ENCODE results near the gene OR2M7.
"Not testable (repeated sequence)": the region's sequence is repeated elsewhere in the genome, so short reads cannot be mapped to it uniquely, and the experiment has no call there.

Gene OR2M7

GRCh38 chr1:248359415-248359814 is 35.0 kb upstream of the OR2M7 start:
- peaks cover 82% of the 10 kb centered on the region for H3K27me3 ChIP-seq (ENCODE audit: insufficient read depth, low read depth, severe bottlenecking)
- DNase-seq, result no peak
- H3K27ac ChIP-seq, result no peak overlapping the region
- H3K36me3 ChIP-seq, result no peaks in the 10 kb centered on the region
- peaks cover 1% of the 10 kb centered on the region for H3K9me3 ChIP-seq (ENCODE audit: severe bottlenecking)
- H3K4me3 ChIP-seq (ENCODE audit: low read depth, low read length), result no peak overlapping the region
- TF ChIP-seq CTCF (IDR thresholded peaks at IDR 0.05; ENCODE audit: low read depth, low read length), result no peak

- Histone ChIP-seq H3K4me3 (ENCODE audit: low read depth, low read length) (no peak within 1 kb of the TSS), H3K27ac (no peak within 1 kb of the TSS), H3K9me3 (ENCODE audit: severe bottlenecking) (no peaks in the 10 kb centered on the region), H3K36me3 (no peaks in the 10 kb centered on the region), H3K27me3 (ENCODE audit: insufficient read depth, low read depth, severe bottlenecking) (peaks cover 58% of the 10 kb centered on the region)
- no peak for DNase-seq
- TF ChIP-seq CTCF (IDR thresholded peaks at IDR 0.05; ENCODE audit: low read depth, low read length), result no peak
Observed at GRCh38 chr1:248348475-248348874, 24.1 kb upstream of the OR2M7 start, which contains the start of gene OR14C36. Gene OR14C36 (plus strand): TSS chr1:248348775. CDS start chr1:248348775, 0 bp downstream.

- no peaks in the 10 kb centered on the region for H3K9me3 ChIP-seq (ENCODE audit: severe bottlenecking)
- H3K27ac ChIP-seq, result no peak overlapping the region
- peaks cover 58% of the 10 kb centered on the region for H3K27me3 ChIP-seq (ENCODE audit: insufficient read depth, low read depth, severe bottlenecking)
- TF ChIP-seq CTCF (IDR thresholded peaks at IDR 0.05; ENCODE audit: low read depth, low read length), result no peak
- no peak for DNase-seq
- H3K36me3 ChIP-seq, result no peaks in the 10 kb centered on the region
- no peak overlapping the region for H3K4me3 ChIP-seq (ENCODE audit: low read depth, low read length)
Observed at GRCh38 chr1:248343451-248343850, 19.1 kb upstream of the OR2M7 start.

GRCh38 chr1:248316796-248317195 is 7.6 kb downstream of the OR2M7 start:
- no peak overlapping the region for H3K27ac ChIP-seq
- no peaks in the 10 kb centered on the region for H3K36me3 ChIP-seq
- no peak for TF ChIP-seq CTCF (IDR thresholded peaks at IDR 0.05; ENCODE audit: low read depth, low read length)
- H3K4me3 ChIP-seq (ENCODE audit: low read depth, low read length), result no peak overlapping the region
- H3K27me3 ChIP-seq (ENCODE audit: insufficient read depth, low read depth, severe bottlenecking), result peaks cover 64% of the 10 kb centered on the region
- H3K9me3 ChIP-seq (ENCODE audit: severe bottlenecking), result peaks cover 8% of the 10 kb centered on the region
- no peak for DNase-seq

GRCh38 chr1:248306740-248307139 is 17.6 kb downstream of the OR2M7 start:
- H3K9me3 ChIP-seq (ENCODE audit: severe bottlenecking); DNase-seq; H3K36me3 ChIP-seq; H3K4me3 ChIP-seq (ENCODE audit: low read depth, low read length); H3K27ac ChIP-seq: not testable (repeated sequence)
- peaks cover 42% of the 10 kb centered on the region for H3K27me3 ChIP-seq (ENCODE audit: insufficient read depth, low read depth, severe bottlenecking)

GRCh38 chr1:248306103-248306502 is 18.3 kb downstream of the OR2M7 start:
- Histone ChIP-seq H3K27ac (no peak overlapping the region), H3K4me3 (ENCODE audit: low read depth, low read length) (no peak overlapping the region), H3K27me3 (ENCODE audit: insufficient read depth, low read depth, severe bottlenecking) (peaks cover 41% of the 10 kb centered on the region), H3K9me3 (ENCODE audit: severe bottlenecking) (no peaks in the 10 kb centered on the region), H3K36me3 (no peaks in the 10 kb centered on the region)
- TF ChIP-seq CTCF (IDR thresholded peaks at IDR 0.05; ENCODE audit: low read depth, low read length), result no peak
- no peak for DNase-seq

GRCh38 chr1:248305672-248306071 is 18.7 kb downstream of the OR2M7 start:
- H3K4me3 ChIP-seq (ENCODE audit: low read depth, low read length); DNase-seq; H3K27ac ChIP-seq; H3K36me3 ChIP-seq; H3K9me3 ChIP-seq (ENCODE audit: severe bottlenecking): not testable (repeated sequence)
- peaks cover 41% of the 10 kb centered on the region for H3K27me3 ChIP-seq (ENCODE audit: insufficient read depth, low read depth, severe bottlenecking)
